ENCODE measurements around the gene SLC25A39. TPM values are rescaled to one million over a fixed set of nuclear protein-coding genes. Genes with fewer than 3 reads are reported as not detected.

SLC25A39 gene
- total RNA-seq, 2 experiments from 2014 or later: 193 to 200 TPM

Other genes with a start within 250 kb of the SLC25A39 start
- 10 to 100 TPM; 18.2 to 18.7 TPM for gene HDAC5, start 201.2 kb downstream of the SLC25A39 start, total RNA-seq
- gene HROB, start 182.9 kb downstream of the SLC25A39 start, total RNA-seq: 10 to 100 TPM; 18.5 to 20.1 TPM
- gene ASB16, start 154.1 kb downstream of the SLC25A39 start, total RNA-seq: not detected
- 10 to 100 TPM; 17.1 to 18.2 TPM for gene TMUB2, start 137.9 kb downstream of the SLC25A39 start, total RNA-seq
- 10 to 100 TPM; 78.7 to 83.4 TPM for gene ATXN7L3, start 124.9 kb downstream of the SLC25A39 start, total RNA-seq
- gene UBTF, start 105.1 kb downstream of the SLC25A39 start, total RNA-seq: 100 to 1,000 TPM; 158 to 169 TPM
- gene SLC4A1, start 56.7 kb downstream of the SLC25A39 start, total RNA-seq: not detected
- gene RUNDC3A, start 16.2 kb downstream of the SLC25A39 start, total RNA-seq: under 1 TPM; 0.08 to 0.16 TPM
- gene GRN, start 20.5 kb upstream of the SLC25A39 start, total RNA-seq: 10 to 100 TPM; 34.4 to 36.1 TPM
- under 1 TPM; 0.14 to 0.19 TPM for gene FAM171A2, start 39.0 kb upstream of the SLC25A39 start, total RNA-seq
- gene ITGA2B, start 64.8 kb upstream of the SLC25A39 start, total RNA-seq: under 1 TPM; 0.36 to 0.62 TPM
- gene GPATCH8, start 178.6 kb upstream of the SLC25A39 start, total RNA-seq: 10 to 100 TPM; 34.9 to 36.2 TPM
- not detected for gene FZD2, start 232.7 kb upstream of the SLC25A39 start, total RNA-seq